ENCODE measurements around the gene PIKFYVE. TPM values are rescaled to one million over a fixed set of nuclear protein-coding genes. Genes with fewer than 3 reads are reported as not detected.
A peak's percentile ranks its signal among the peaks of the same experiment; 100 is the strongest.

Gene PIKFYVE
- total and polyA plus RNA-seq, 3 experiments from 2014 or later: 7.0 to 14.8 (median 14.1) TPM

- Mint-ChIP-seq H3K27ac (no peak overlapping the region), H3K36me3 (peaks cover 18 to 45% (median 35%) of the 10 kb centered on the region in 3 donors), H3K4me1 (no peaks in the 10 kb centered on the region), H3K9me3 (peaks cover 5 to 12% (median 10%) of the 10 kb centered on the region in 5 donors), H3K4me3 (no peak overlapping the region), H3K27me3 (peaks cover 0 to 4% of the 10 kb centered on the region in 2 donors)
- Histone ChIP-seq H3K36me3 (ENCODE audit: insufficient read depth, low read length) (peaks cover 9% of the 10 kb centered on the region), H3K4me1 (ENCODE audit: insufficient read depth, low read length) (no peaks in the 10 kb centered on the region), H3K9me3 (ENCODE audit: low read length) (no peaks in the 10 kb centered on the region), H3K27me3 (ENCODE audit: insufficient read depth, low read length, poor library complexity, severe bottlenecking) (no peaks in the 10 kb centered on the region), H3K4me3 (ENCODE audit: low read length) (no peak overlapping the region), H3K27ac (ENCODE audit: low read depth, low read length) (no peak overlapping the region)
- DNase-seq: no peak
- CTCF ChIA-PET: no interaction called here
- POLR2A ChIA-PET: no interaction called here
Measured at GRCh38 chr2:208234786-208235185, 31.3 kb upstream of the PIKFYVE start.

GRCh38 chr2:208235860-208236259 lies 30.2 kb upstream of the PIKFYVE start:
- CTCF ChIA-PET: no interaction called here

DNA sequence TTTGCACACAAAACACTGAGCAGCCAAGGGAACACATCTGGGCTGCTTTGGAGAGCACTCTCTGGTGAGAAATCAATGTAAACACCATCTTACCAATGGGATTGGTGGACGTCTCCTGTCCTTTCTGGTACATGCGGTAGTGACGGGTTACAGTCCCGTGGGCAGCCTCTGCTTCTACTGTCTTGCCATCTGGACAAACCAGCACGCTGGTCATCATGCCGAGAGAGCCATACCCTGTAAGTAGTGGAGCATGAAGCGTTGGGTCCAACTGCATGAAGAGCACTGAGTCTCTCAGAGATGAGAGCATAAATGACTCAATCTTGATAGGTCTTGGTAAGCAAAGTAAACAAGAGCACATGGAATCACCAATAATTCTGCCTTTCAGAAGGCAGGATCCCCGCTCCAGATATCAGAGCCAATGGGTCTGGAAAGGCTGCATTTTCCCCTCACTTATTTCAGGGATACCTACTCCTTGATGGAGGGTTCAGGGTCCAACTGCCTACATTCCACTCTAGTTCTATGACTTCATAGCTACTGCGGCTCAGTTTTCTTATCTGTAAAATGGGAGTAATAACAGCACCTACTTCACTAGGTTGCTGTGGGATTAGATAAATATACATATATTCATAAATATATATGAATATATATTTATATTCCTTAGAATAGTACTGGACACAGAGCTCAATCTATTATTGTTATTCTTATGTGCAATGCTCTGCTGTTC lies 26.1 kb upstream of the PIKFYVE start:
- H3K4me3 ChIP-seq (ENCODE audit: low read length): no peak overlapping the region
- Mint-ChIP-seq H3K36me3 (peaks cover 28 to 84% (median 38%) of the 10 kb centered on the region in 3 donors), H3K27ac (peak overlapping the region in 1 of 8 donors; percentile 17), H3K27me3 (no peaks in the 10 kb centered on the region), H3K4me3 (no peak overlapping the region), H3K9me3 (peaks cover 0 to 5% (median 0%) of the 10 kb centered on the region in 5 donors), H3K4me1 (no peaks in the 10 kb centered on the region)
- ChIA-PET POLR2A (no interaction called here), CTCF (no interaction called here)
- H3K4me1 ChIP-seq (ENCODE audit: insufficient read depth, low read length): no peaks in the 10 kb centered on the region
- H3K9me3 ChIP-seq (ENCODE audit: low read length): no peaks in the 10 kb centered on the region
- H3K27me3 ChIP-seq (ENCODE audit: insufficient read depth, low read length, poor library complexity, severe bottlenecking): no peaks in the 10 kb centered on the region
- H3K36me3 ChIP-seq (ENCODE audit: insufficient read depth, low read length): peaks cover 16% of the 10 kb centered on the region
- DNase-seq: no peak
- H3K27ac ChIP-seq (ENCODE audit: low read depth, low read length): no peak overlapping the region

More at GRCh38 chr2:208235860-208236259, 30.2 kb upstream of the PIKFYVE start:
- POLR2A ChIA-PET: no interaction called here
- Mint-ChIP-seq H3K4me1 (no peaks in the 10 kb centered on the region), H3K9me3 (peaks cover 2 to 11% (median 9%) of the 10 kb centered on the region in 5 donors), H3K27me3 (peaks cover 0 to 2% of the 10 kb centered on the region in 2 donors), H3K36me3 (peaks cover 25 to 52% (median 37%) of the 10 kb centered on the region in 3 donors), H3K27ac (peak overlapping the region in 1 of 8 donors; percentile 12), H3K4me3 (no peak overlapping the region)
- no peaks in the 10 kb centered on the region for H3K9me3 ChIP-seq (ENCODE audit: low read length)
- H3K27me3 ChIP-seq (ENCODE audit: insufficient read depth, low read length, poor library complexity, severe bottlenecking): no peaks in the 10 kb centered on the region
- peaks cover 12% of the 10 kb centered on the region for H3K36me3 ChIP-seq (ENCODE audit: insufficient read depth, low read length)
- no peak overlapping the region for H3K27ac ChIP-seq (ENCODE audit: low read depth, low read length)
- DNase-seq: no peak
- H3K4me3 ChIP-seq (ENCODE audit: low read length): no peak overlapping the region
- H3K4me1 ChIP-seq (ENCODE audit: insufficient read depth, low read length): no peaks in the 10 kb centered on the region

- no peaks in the 10 kb centered on the region for H3K4me1 ChIP-seq (ENCODE audit: insufficient read depth, low read length)
- H3K27me3 ChIP-seq (ENCODE audit: insufficient read depth, low read length, poor library complexity, severe bottlenecking): no peaks in the 10 kb centered on the region
- peaks cover 22 to 84% (median 37%) of the 10 kb centered on the region in 3 donors for H3K36me3 Mint-ChIP-seq
- peak overlapping the region in 2 of 8 donors; percentile 27 to 33 for H3K27ac Mint-ChIP-seq
- no peak overlapping the region for H3K4me3 ChIP-seq (ENCODE audit: low read length)
- no peaks in the 10 kb centered on the region for H3K27me3 Mint-ChIP-seq
- H3K27ac ChIP-seq (ENCODE audit: low read depth, low read length): no peak overlapping the region
- H3K4me1 Mint-ChIP-seq: no peaks in the 10 kb centered on the region
- CTCF ChIA-PET: interaction anchor here (1.0 kb wide), 1 partner anchor 13 kb away, joined by 3 read pairs; no protein-coding TSS in a partner anchor
- no peaks in the 10 kb centered on the region for H3K9me3 ChIP-seq (ENCODE audit: low read length)
- peaks cover 0 to 4% (median 0%) of the 10 kb centered on the region in 5 donors for H3K9me3 Mint-ChIP-seq
- DNase-seq: no peak
- H3K36me3 ChIP-seq (ENCODE audit: insufficient read depth, low read length): peaks cover 17% of the 10 kb centered on the region
- H3K4me3 Mint-ChIP-seq: no peak overlapping the region
- POLR2A ChIA-PET: no interaction called here
Measured at GRCh38 chr2:208240619-208241209, 25.3 kb upstream of the PIKFYVE start.

DNA sequence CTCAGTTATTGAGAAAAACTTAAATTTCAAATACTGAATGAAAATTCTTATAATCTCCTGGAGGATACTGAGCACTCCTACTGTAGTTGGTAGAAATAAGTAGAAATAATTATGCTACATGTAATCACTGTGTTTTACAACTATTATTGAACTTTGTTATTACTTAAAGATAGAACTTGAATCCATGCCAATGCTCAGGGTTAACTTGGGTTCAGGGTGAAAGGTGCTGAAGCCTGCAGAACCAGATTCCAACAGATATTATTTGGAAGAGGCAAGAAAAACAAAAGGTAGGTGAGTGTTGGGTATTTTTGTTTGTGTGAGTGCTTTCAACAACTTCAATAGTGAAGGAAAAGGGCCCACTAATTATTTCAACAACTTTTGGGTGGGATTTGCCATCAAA lies 21.6 kb upstream of the PIKFYVE start:
- CTCF ChIA-PET: interaction anchor here (1.2 kb wide), 1 partner anchor 9 kb away, joined by 3 read pairs; no protein-coding TSS in a partner anchor
- peaks cover 23% of the 10 kb centered on the region for H3K36me3 ChIP-seq (ENCODE audit: insufficient read depth, low read length)

DNA sequence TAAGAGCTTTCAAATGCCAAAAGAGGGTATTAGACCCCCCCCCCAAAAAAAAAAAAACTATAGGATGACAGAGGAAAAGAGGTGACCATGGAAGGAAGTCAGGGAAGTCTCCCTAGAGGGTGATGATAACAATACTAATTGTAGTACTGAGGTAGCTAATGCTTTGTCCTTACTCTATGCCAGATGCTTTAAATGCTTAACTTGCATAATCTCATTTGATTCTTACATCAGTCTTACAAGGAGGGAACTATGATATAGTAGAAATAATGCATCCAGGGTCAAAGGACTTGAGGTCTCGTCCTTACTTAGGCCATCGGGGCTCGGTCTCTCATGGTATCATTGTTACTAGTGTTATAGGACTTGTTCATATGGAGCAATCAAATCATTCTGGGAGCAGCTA lies 20.3 kb upstream of the PIKFYVE start:
- ChIA-PET POLR2A (no interaction called here), CTCF (interaction anchor here (1.2 kb wide), 1 partner anchor 8 kb away, joined by 3 read pairs; no protein-coding TSS in a partner anchor)
- Mint-ChIP-seq H3K4me1 (peaks cover 0 to 4% (median 0%) of the 10 kb centered on the region in 3 donors), H3K27me3 (no peaks in the 10 kb centered on the region), H3K9me3 (no peaks in the 10 kb centered on the region), H3K36me3 (peaks cover 0 to 88% (median 26%) of the 10 kb centered on the region in 3 donors), H3K27ac (peak overlapping the region in 1 of 8 donors; percentile 27), H3K4me3 (no peak overlapping the region)
- Histone ChIP-seq H3K9me3 (ENCODE audit: low read length) (no peaks in the 10 kb centered on the region), H3K27me3 (ENCODE audit: insufficient read depth, low read length, poor library complexity, severe bottlenecking) (no peaks in the 10 kb centered on the region), H3K4me3 (ENCODE audit: low read length) (no peak overlapping the region), H3K36me3 (ENCODE audit: insufficient read depth, low read length) (peaks cover 23% of the 10 kb centered on the region), H3K4me1 (ENCODE audit: insufficient read depth, low read length) (no peaks in the 10 kb centered on the region), H3K27ac (ENCODE audit: low read depth, low read length) (no peak overlapping the region)
- no peak for DNase-seq

More for the DNA sequence above, 21.6 kb upstream of the PIKFYVE start:
- no peaks in the 10 kb centered on the region for H3K9me3 Mint-ChIP-seq
- no peaks in the 10 kb centered on the region for H3K27me3 Mint-ChIP-seq
- H3K4me3 Mint-ChIP-seq: no peak overlapping the region
- no peaks in the 10 kb centered on the region for H3K4me1 Mint-ChIP-seq
- POLR2A ChIA-PET: no interaction called here
- no peaks in the 10 kb centered on the region for H3K9me3 ChIP-seq (ENCODE audit: low read length)
- H3K4me1 ChIP-seq (ENCODE audit: insufficient read depth, low read length): no peaks in the 10 kb centered on the region
- H3K27me3 ChIP-seq (ENCODE audit: insufficient read depth, low read length, poor library complexity, severe bottlenecking): no peaks in the 10 kb centered on the region
- no peak overlapping the region for H3K27ac ChIP-seq (ENCODE audit: low read depth, low read length)
- H3K27ac Mint-ChIP-seq: no peak overlapping the region
- DNase-seq: no peak
- H3K36me3 Mint-ChIP-seq: peaks cover 4 to 84% (median 30%) of the 10 kb centered on the region in 3 donors
- H3K4me3 ChIP-seq (ENCODE audit: low read length): no peak overlapping the region

- Mint-ChIP-seq H3K4me1 (peaks cover 10 to 18% (median 10%) of the 10 kb centered on the region in 3 donors), H3K9me3 (no peaks in the 10 kb centered on the region), H3K27me3 (no peaks in the 10 kb centered on the region), H3K36me3 (peaks cover 0 to 87% (median 21%) of the 10 kb centered on the region in 3 donors), H3K27ac (no peak overlapping the region), H3K4me3 (no peak overlapping the region)
- CTCF ChIA-PET: no interaction called here
- DNase-seq: no peak
- Histone ChIP-seq H3K4me3 (ENCODE audit: low read length) (no peak overlapping the region), H3K36me3 (ENCODE audit: insufficient read depth, low read length) (peaks cover 19% of the 10 kb centered on the region), H3K9me3 (ENCODE audit: low read length) (no peaks in the 10 kb centered on the region), H3K4me1 (ENCODE audit: insufficient read depth, low read length) (peaks cover 3% of the 10 kb centered on the region), H3K27me3 (ENCODE audit: insufficient read depth, low read length, poor library complexity, severe bottlenecking) (no peaks in the 10 kb centered on the region), H3K27ac (ENCODE audit: low read depth, low read length) (no peak overlapping the region)
- POLR2A ChIA-PET: no interaction called here
Measured at GRCh38 chr2:208248601-208249000, 17.5 kb upstream of the PIKFYVE start.

DNA sequence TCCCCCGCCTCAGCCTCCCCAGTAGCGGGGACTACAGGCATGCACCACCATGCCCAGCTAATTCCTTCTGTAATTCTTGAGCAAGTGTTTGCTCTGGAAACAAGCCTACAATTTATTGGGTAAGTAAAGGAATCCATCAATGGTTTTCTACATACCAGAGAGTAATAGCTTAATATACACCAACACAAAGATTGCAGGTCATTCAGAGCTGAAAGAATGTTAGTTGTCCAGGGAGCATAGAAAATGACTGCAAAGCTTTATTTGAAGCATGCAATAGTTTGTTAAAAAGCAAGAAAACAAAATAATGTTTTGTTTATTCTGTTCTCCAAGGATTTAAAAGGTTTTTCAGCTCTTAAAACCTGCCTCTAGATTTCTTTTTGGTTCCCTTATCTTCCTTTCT lies 16.8 kb upstream of the PIKFYVE start:
- no peak overlapping the region for H3K4me3 ChIP-seq (ENCODE audit: low read length)
- no peaks in the 10 kb centered on the region for H3K27me3 ChIP-seq (ENCODE audit: insufficient read depth, low read length, poor library complexity, severe bottlenecking)
- H3K27ac Mint-ChIP-seq: peak overlapping the region in 1 of 8 donors; percentile 10
- CTCF ChIA-PET: interaction anchor here (0.8 kb wide), 1 partner anchor 20 kb away, joined by 3 read pairs; no protein-coding TSS in a partner anchor
- H3K4me3 Mint-ChIP-seq: no peak overlapping the region
- H3K9me3 Mint-ChIP-seq: no peaks in the 10 kb centered on the region
- H3K36me3 Mint-ChIP-seq: peaks cover 0 to 80% (median 20%) of the 10 kb centered on the region in 3 donors
- peaks cover 19% of the 10 kb centered on the region for H3K36me3 ChIP-seq (ENCODE audit: insufficient read depth, low read length)
- H3K4me1 Mint-ChIP-seq: peaks cover 14 to 23% (median 14%) of the 10 kb centered on the region in 3 donors
- no peak for DNase-seq
- H3K9me3 ChIP-seq (ENCODE audit: low read length): no peaks in the 10 kb centered on the region
- H3K4me1 ChIP-seq (ENCODE audit: insufficient read depth, low read length): peaks cover 7% of the 10 kb centered on the region
- POLR2A ChIA-PET: no interaction called here
- H3K27me3 Mint-ChIP-seq: no peaks in the 10 kb centered on the region
- no peak overlapping the region for H3K27ac ChIP-seq (ENCODE audit: low read depth, low read length)
